Measurements from ENCODE around the gene MRPS33.
A peak's percentile ranks its signal among the peaks of the same experiment; 100 is the strongest.

The MRPS33 gene

DNA sequence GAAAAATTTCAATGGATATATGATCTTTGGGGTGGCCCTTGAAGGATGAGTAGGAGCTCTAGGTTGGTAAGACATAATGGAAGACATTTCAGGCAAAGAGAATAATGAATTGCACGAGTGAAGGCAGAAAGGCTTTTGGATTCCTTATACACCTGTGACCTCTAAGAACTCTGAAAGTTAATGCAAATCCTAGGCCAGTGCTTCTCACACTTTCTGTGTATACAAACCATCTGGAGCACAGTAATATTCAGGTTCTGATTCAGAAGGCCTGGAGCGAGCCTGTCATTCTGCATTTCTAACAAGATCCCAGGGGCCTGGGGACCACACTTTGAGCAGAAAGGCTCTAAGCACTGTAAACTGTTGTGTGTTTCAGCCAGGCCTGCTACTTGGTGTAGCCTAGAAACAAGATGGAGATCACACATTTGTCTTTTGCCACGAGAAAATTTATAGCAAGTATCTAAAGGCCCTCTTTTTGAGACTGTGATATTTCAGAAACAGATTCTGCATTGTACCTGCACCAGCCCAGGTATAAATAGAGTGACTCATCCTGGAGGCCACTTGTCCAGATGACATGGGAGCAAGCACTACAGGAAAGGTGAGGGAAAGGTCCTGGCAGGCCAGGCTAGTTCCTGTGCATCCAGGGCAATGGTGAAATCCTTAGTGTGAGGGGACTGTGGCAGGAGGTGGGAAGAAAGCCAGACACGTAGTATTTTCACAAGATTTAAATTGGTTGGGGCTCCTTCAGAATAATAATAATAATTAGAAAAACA lies 24.4 kb downstream of the MRPS33 start:
- H3K27ac Mint-ChIP-seq, result no peak overlapping the region
- peaks cover 6% of the 10 kb centered on the region for H3K27me3 Mint-ChIP-seq (ENCODE audit: low read depth, poor library complexity)
- H3K4me3 Mint-ChIP-seq, result no peak overlapping the region

DNA sequence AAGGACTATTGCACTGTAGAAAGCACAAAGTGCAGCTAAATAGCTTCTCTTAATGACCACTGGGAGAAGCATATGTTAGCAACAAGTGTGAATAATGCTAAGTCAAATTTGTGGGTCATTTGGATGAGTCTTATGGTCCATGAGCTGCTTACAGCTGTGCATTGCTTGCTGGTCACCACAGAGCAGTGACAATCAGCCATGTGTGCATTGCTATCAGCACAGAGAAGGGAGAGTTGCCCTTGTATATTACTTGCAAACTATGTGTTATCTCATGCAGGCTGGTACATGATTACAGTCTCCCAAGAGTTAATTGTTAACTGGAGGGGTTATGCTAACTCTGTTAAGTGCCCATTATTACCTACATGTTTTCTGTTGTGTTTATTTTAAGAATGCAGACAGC lies 25.7 kb downstream of the MRPS33 start:
- Mint-ChIP-seq H3K9me3 (no peaks in the 10 kb centered on the region), H3K4me3 (no peak overlapping the region), H3K27ac (no peak overlapping the region), H3K4me1 (no peaks in the 10 kb centered on the region), H3K27me3 (ENCODE audit: low read depth, poor library complexity) (peaks cover 6% of the 10 kb centered on the region), H3K36me3 (ENCODE audit: low read depth) (no peaks in the 10 kb centered on the region)
- DNase-seq, result no peak
- TF ChIP-seq, protein P1, sequence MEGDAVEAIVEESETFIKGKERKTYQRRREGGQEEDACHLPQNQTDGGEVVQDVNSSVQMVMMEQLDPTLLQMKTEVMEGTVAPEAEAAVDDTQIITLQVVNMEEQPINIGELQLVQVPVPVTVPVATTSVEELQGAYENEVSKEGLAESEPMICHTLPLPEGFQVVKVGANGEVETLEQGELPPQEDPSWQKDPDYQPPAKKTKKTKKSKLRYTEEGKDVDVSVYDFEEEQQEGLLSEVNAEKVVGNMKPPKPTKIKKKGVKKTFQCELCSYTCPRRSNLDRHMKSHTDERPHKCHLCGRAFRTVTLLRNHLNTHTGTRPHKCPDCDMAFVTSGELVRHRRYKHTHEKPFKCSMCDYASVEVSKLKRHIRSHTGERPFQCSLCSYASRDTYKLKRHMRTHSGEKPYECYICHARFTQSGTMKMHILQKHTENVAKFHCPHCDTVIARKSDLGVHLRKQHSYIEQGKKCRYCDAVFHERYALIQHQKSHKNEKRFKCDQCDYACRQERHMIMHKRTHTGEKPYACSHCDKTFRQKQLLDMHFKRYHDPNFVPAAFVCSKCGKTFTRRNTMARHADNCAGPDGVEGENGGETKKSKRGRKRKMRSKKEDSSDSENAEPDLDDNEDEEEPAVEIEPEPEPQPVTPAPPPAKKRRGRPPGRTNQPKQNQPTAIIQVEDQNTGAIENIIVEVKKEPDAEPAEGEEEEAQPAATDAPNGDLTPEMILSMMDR (IDR thresholded peaks at IDR 0.05), result no peak

More for the DNA sequence above, 24.4 kb downstream of the MRPS33 start:
- Mint-ChIP-seq H3K4me1 (no peaks in the 10 kb centered on the region), H3K36me3 (ENCODE audit: low read depth) (no peaks in the 10 kb centered on the region), H3K9me3 (no peaks in the 10 kb centered on the region)
- TF ChIP-seq, protein P1 (IDR thresholded peaks at IDR 0.05), result no peak
- no peak for DNase-seq

DNA sequence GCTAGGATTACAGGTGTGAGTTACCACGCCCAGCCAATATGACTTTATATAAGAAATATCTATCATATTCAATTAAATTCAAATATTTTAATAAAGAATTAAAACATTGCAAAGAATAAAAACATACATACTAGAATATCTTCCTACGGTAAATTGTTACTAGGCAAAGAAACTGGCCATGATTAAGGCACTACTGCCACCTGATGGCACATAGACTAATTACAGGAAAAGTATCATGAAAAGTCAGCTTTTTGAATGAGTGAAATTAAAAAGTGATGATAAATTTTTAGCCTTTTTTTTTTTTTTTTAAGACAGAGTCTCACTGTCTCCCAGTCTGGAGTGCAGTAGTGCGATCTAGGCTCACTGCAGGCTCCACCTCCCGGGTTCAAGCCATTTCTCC lies 30.9 kb downstream of the MRPS33 start:
- Mint-ChIP-seq H3K4me1 (no peaks in the 10 kb centered on the region), H3K4me3 (no peak overlapping the region), H3K9me3 (no peaks in the 10 kb centered on the region), H3K27me3 (ENCODE audit: low read depth, poor library complexity) (peaks cover 3% of the 10 kb centered on the region), H3K36me3 (ENCODE audit: low read depth) (no peaks in the 10 kb centered on the region), H3K27ac (no peak overlapping the region)
- TF ChIP-seq, protein P1 (IDR thresholded peaks at IDR 0.05), result peak; percentile 23
- no peak for DNase-seq

DNA sequence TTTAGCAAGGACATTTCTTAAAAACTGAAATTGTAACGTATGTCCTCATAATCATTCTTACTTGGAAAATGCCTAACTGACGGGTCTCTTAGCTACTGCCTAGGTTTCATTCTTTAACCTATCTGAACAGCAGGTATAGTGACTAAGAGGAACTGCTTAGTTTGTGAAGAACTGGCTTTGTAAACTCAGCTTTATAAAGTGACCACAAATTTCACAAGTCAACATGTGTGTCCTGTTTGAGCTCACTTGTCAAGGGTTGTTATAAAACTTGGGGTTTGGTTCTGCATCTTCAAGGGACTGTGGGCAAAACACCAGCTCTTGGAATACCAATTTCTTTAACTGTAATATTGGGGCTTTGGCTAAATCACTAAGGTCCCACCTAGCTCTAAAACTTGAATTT lies 32.2 kb downstream of the MRPS33 start:
- no peak for DNase-seq
- H3K9me3 Mint-ChIP-seq, result no peaks in the 10 kb centered on the region
- H3K27ac Mint-ChIP-seq, result no peak overlapping the region
- TF ChIP-seq, protein P1 (IDR thresholded peaks at IDR 0.05), result no peak
- H3K4me3 Mint-ChIP-seq, result no peak overlapping the region
- H3K4me1 Mint-ChIP-seq, result no peaks in the 10 kb centered on the region
- no peaks in the 10 kb centered on the region for H3K36me3 Mint-ChIP-seq (ENCODE audit: low read depth)
- H3K27me3 Mint-ChIP-seq (ENCODE audit: low read depth, poor library complexity), result peaks cover 3% of the 10 kb centered on the region

DNA sequence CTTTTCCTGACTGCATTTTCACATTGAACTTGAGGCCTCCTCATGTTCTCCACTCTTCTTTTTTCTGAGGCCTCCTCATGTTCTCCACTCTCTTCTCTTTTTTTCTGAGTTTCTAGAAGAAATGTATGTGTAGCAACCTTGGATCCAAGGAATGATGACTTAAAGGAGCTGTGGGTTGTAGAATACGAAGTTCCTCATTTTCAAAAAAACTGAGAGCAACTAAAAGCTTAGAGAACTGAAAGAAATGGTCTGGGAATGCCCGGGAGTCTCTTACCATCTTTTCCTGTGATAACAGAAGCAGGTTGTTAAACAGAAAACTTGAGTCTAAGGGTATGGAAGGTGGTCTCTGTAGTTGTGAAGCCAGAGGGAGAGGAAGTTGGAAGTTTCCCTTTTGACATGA lies 32.8 kb downstream of the MRPS33 start:
- H3K27ac Mint-ChIP-seq, result no peak overlapping the region
- H3K4me1 Mint-ChIP-seq, result no peaks in the 10 kb centered on the region
- no peaks in the 10 kb centered on the region for H3K9me3 Mint-ChIP-seq
- TF ChIP-seq, protein P1 (IDR thresholded peaks at IDR 0.05), result no peak
- no peak for DNase-seq
- peaks cover 3% of the 10 kb centered on the region for H3K27me3 Mint-ChIP-seq (ENCODE audit: low read depth, poor library complexity)
- H3K36me3 Mint-ChIP-seq (ENCODE audit: low read depth), result no peaks in the 10 kb centered on the region
- H3K4me3 Mint-ChIP-seq, result no peak overlapping the region

DNA sequence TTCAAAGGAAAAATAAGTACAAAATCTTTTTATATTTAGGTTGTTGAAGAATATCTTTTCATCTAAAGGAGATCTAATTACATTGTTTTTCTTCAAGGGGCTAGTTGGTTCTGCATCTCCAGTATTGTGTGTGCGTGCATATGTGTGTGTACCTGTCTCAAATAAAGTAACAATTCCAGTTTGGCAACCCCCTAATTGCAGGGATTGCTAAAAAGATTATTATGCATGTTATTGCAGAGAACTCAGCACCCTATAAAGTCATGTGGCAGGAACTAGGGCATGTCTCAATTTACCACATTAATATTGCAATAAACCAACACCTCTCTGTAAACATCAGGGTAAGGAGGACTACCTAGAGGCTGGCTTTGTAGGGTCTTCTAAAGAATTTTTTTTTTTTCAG lies 37.0 kb downstream of the MRPS33 start:
- no peaks in the 10 kb centered on the region for H3K36me3 Mint-ChIP-seq (ENCODE audit: low read depth)
- no peak overlapping the region for H3K27ac Mint-ChIP-seq
- peaks cover 11% of the 10 kb centered on the region for H3K27me3 Mint-ChIP-seq (ENCODE audit: low read depth, poor library complexity)
- no peaks in the 10 kb centered on the region for H3K9me3 Mint-ChIP-seq
- H3K4me1 Mint-ChIP-seq, result peaks cover 10% of the 10 kb centered on the region
- no peak overlapping the region for H3K4me3 Mint-ChIP-seq
- TF ChIP-seq, protein P1 (IDR thresholded peaks at IDR 0.05), result no peak
- no peak for DNase-seq
